ENCODE data around the gene PALMD. TPM values are rescaled to one million over a fixed set of nuclear protein-coding genes. Genes with fewer than 3 reads are reported as not detected.

Gene PALMD
- total RNA-seq, 1 experiment from 2014 or later: not detected

DNA sequence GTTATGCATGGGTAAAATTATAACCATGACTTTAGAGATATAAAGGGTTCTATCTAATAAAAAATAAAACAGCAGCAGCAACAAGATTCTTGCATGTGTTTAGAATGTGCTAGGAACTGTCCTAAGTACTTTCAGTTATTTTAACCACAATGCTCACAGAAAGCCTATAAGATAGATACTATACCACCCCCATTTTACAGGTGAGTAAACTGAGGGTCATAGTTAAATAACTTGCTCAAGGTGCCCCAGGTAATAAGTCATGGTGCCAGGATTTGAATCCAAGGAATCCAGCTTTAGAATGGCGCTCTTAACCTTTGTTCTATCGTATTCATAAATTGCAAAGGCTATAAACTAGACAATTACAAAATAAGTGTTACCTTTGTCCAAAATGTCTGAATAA is 67.1 kb downstream of the PALMD start:
- DNase-seq: no peak
- H3K9me3 Mint-ChIP-seq (ENCODE audit: unreplicated experiment): no peaks in the 10 kb centered on the region

DNA sequence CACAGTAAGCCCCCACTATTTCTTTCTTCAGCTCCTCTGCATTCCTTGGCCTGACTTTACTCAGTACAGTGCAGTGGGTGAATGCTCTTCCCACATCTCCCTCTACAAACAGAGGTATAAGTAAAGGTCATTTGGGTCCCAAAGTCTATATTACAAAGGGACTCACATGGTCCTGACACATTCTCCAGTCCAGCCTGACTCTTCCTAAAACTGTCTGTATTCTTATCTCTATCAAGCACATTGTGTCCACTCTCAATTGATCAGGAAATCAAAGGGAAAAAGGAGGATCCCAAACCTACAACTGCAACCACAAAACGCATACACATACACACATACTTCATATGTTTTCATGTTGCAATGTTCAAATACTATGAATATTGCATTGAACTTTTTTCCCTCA is 71.1 kb downstream of the PALMD start:
- H3K4me3 Mint-ChIP-seq (ENCODE audit: unreplicated experiment): no peak overlapping the region
- H3K36me3 Mint-ChIP-seq (ENCODE audit: insufficient read depth, unreplicated experiment): peaks cover 8% of the 10 kb centered on the region
- Histone ChIP-seq H3K27me3 (replicated peaks; ENCODE audit: control insufficient read depth, insufficient read depth, low read length) (no peaks in the 10 kb centered on the region), H3K36me3 (ENCODE audit: control insufficient read depth, insufficient read depth, low read length) (no peaks in the 10 kb centered on the region), H3K4me3 (ENCODE audit: low read depth, low read length) (no peak overlapping the region), H3K9me3 (no peaks in the 10 kb centered on the region), H3K4me1 (no peaks in the 10 kb centered on the region)
- no peaks in the 10 kb centered on the region for H3K4me1 Mint-ChIP-seq (ENCODE audit: low read depth, unreplicated experiment)
- no peak overlapping the region for H3K27ac Mint-ChIP-seq (ENCODE audit: unreplicated experiment)
- no peaks in the 10 kb centered on the region for H3K9me3 Mint-ChIP-seq (ENCODE audit: unreplicated experiment)
- H3K27me3 Mint-ChIP-seq (ENCODE audit: insufficient read depth, unreplicated experiment): no peaks in the 10 kb centered on the region
- no peak for DNase-seq
- TF ChIP-seq, protein P1, sequence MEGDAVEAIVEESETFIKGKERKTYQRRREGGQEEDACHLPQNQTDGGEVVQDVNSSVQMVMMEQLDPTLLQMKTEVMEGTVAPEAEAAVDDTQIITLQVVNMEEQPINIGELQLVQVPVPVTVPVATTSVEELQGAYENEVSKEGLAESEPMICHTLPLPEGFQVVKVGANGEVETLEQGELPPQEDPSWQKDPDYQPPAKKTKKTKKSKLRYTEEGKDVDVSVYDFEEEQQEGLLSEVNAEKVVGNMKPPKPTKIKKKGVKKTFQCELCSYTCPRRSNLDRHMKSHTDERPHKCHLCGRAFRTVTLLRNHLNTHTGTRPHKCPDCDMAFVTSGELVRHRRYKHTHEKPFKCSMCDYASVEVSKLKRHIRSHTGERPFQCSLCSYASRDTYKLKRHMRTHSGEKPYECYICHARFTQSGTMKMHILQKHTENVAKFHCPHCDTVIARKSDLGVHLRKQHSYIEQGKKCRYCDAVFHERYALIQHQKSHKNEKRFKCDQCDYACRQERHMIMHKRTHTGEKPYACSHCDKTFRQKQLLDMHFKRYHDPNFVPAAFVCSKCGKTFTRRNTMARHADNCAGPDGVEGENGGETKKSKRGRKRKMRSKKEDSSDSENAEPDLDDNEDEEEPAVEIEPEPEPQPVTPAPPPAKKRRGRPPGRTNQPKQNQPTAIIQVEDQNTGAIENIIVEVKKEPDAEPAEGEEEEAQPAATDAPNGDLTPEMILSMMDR (IDR thresholded peaks at IDR 0.05; ENCODE audit: insufficient read depth in 1 of 2, low read depth in 1 of 2, low read length in 1 of 2, severe bottlenecking in 1 of 2, unreplicated experiment in 1 of 2): no peak
- CTCF ChIA-PET: no interaction called here
- POLR2A ChIA-PET: no interaction called here
- intact Hi-C loops (cut with micrococcal nuclease; ENCODE audit: unreplicated experiment): no loop called here
- BruUV-seq (replicated peaks): no TSS peak

More for the DNA sequence above, 67.1 kb downstream of the PALMD start:
- Mint-ChIP-seq H3K27me3 (ENCODE audit: insufficient read depth, unreplicated experiment) (no peaks in the 10 kb centered on the region), H3K27ac (ENCODE audit: unreplicated experiment) (no peak overlapping the region), H3K36me3 (ENCODE audit: insufficient read depth, unreplicated experiment) (peaks cover 8% of the 10 kb centered on the region), H3K4me1 (ENCODE audit: low read depth, unreplicated experiment) (no peaks in the 10 kb centered on the region), H3K4me3 (ENCODE audit: unreplicated experiment) (no peak overlapping the region)
- Histone ChIP-seq H3K9me3 (no peaks in the 10 kb centered on the region), H3K4me1 (no peaks in the 10 kb centered on the region), H3K4me3 (ENCODE audit: low read depth, low read length) (no peak overlapping the region), H3K36me3 (ENCODE audit: control insufficient read depth, insufficient read depth, low read length) (no peaks in the 10 kb centered on the region), H3K27me3 (replicated peaks; ENCODE audit: control insufficient read depth, insufficient read depth, low read length) (no peaks in the 10 kb centered on the region)
- BruUV-seq (replicated peaks): no TSS peak
- POLR2A ChIA-PET: no interaction called here
- CTCF ChIA-PET: no interaction called here
- TF ChIP-seq, protein P1 (IDR thresholded peaks at IDR 0.05; ENCODE audit: insufficient read depth in 1 of 2, low read depth in 1 of 2, low read length in 1 of 2, severe bottlenecking in 1 of 2, unreplicated experiment in 1 of 2): no peak
- intact Hi-C loops (cut with micrococcal nuclease; ENCODE audit: unreplicated experiment): no loop called here

DNA sequence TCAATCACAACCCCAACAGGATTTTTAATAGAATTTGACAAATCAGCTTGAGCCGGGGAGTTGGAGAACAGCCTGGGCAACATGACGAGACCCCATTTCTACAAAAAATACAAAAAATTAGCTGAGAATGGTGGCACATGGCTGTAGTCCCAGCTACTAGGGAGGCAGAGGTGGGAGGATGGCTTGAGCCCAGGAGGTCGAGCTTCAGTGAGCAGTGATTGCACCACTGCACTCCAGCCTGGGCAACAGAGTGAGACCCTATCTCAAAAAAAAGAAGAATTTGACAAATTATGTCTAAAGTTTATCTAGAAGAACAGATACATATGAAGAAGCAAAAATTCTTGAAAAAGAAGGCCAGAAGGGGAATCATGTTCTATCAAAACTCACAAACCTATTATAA is 77.3 kb downstream of the PALMD start:
- Mint-ChIP-seq H3K9me3 (ENCODE audit: unreplicated experiment) (no peaks in the 10 kb centered on the region), H3K4me3 (ENCODE audit: unreplicated experiment) (no peak overlapping the region), H3K4me1 (ENCODE audit: low read depth, unreplicated experiment) (no peaks in the 10 kb centered on the region), H3K36me3 (ENCODE audit: insufficient read depth, unreplicated experiment) (no peaks in the 10 kb centered on the region), H3K27ac (ENCODE audit: unreplicated experiment) (no peak overlapping the region), H3K27me3 (ENCODE audit: insufficient read depth, unreplicated experiment) (no peaks in the 10 kb centered on the region)
- H3K4me1 ChIP-seq: no peaks in the 10 kb centered on the region
- ChIA-PET CTCF (no interaction called here), POLR2A (no interaction called here)
- H3K27me3 ChIP-seq (replicated peaks; ENCODE audit: control insufficient read depth, insufficient read depth, low read length): no peaks in the 10 kb centered on the region
- H3K36me3 ChIP-seq (ENCODE audit: control insufficient read depth, insufficient read depth, low read length): no peaks in the 10 kb centered on the region
- BruUV-seq (replicated peaks): no TSS peak
- no peaks in the 10 kb centered on the region for H3K9me3 ChIP-seq
- TF ChIP-seq, protein P1 (IDR thresholded peaks at IDR 0.05; ENCODE audit: insufficient read depth in 1 of 2, low read depth in 1 of 2, low read length in 1 of 2, severe bottlenecking in 1 of 2, unreplicated experiment in 1 of 2): no peak
- no peak overlapping the region for H3K4me3 ChIP-seq (ENCODE audit: low read depth, low read length)
- intact Hi-C loops (cut with micrococcal nuclease; ENCODE audit: unreplicated experiment): no loop called here
- no peak for DNase-seq
